ENCODE measurements around the gene CENPU. TPM values are rescaled to one million over a fixed set of nuclear protein-coding genes. Genes with fewer than 3 reads are reported as not detected.
"Not testable (repeated sequence)": the region's sequence is repeated elsewhere in the genome, so short reads cannot be mapped to it uniquely, and the experiment has no call there.

Gene CENPU
- total RNA-seq, 4 donors from 2014 or later, result 0.34 to 1.3 (median 0.74) TPM

DNA sequence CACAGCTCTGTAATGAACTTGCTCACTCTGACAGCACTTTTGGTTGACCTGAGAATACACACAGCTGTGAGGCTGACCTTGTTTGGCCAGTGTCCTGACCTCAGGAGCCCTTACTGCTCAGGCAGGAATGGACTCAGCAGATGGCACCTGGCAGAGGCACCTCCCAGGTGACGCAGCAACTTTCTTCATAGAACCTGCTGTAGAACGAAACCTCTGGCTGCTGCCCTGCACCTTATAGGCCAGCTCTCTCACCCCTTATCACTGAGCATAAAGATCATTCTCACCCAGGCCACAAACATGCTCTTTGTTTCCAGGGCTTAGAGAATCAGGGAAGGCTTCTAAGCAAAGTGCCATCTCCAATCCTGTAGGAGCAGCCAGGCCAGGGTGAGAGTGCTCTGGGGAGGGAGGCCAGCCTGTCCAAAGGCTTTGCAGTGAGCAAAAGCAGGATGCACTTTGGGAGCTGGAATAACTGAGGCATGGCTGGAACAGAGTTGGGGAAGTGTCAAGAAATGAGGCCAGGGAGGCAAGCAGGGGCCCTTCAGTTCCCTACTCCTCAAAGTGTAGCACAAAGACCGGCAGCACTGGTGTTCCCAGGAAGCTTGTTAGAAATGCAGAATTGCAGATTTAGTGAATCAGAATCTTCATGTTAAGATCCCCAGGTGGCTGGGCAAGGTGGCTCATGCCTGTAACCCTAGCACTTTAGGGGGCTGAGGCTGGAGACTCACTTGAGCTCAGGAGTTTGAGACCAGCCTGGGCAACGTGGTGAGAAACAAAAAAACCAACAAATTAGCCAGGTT lies 13.3 kb upstream of the CENPU start:
- H3K27ac ChIP-seq (replicated peaks in 1 of 4), result peak overlapping the region; percentile 75 to 80 (median 78)
- TF ChIP-seq POLR2AphosphoS5 (IDR thresholded peaks at IDR 0.05), result no peak
- no peak for TF ChIP-seq CTCF (IDR thresholded peaks at IDR 0.05)
- TF ChIP-seq POLR2A (IDR thresholded peaks at IDR 0.05; ENCODE audit: low read depth), result no peak
- TF ChIP-seq EP300 (IDR thresholded peaks at IDR 0.05), result no peak
- no peaks in the 10 kb centered on the region for H3K9me3 ChIP-seq
- peak overlapping the region in 1 of 4 donors; percentile 30 for H3K4me3 ChIP-seq
- peaks cover 19 to 45% (median 30%) of the 10 kb centered on the region in 4 donors for H3K4me1 ChIP-seq
- no peaks in the 10 kb centered on the region for H3K27me3 ChIP-seq
- no peaks in the 10 kb centered on the region for H3K36me3 ChIP-seq
- DNase-seq (ENCODE audit: extremely low spot score), result no peak
- intact Hi-C loops (cut with DNase I), result loop anchor here (2.0 to 10.0 kb wide), 2 partner anchors 236 to 348 kb away; no protein-coding TSS in a partner anchor
- 90% methylated on average over 4 of the region's 4 CpGs for WGBS

GRCh38 chr4:184745831-184746795 lies 12.2 kb upstream of the CENPU start:
- DNase-seq (ENCODE audit: extremely low spot score), result no peak
- Histone ChIP-seq H3K4me1 (peaks cover 19 to 36% (median 30%) of the 10 kb centered on the region in 4 donors), H3K27ac (replicated peaks in 1 of 4) (peak overlapping the region; percentile 75 to 80 (median 78)), H3K36me3 (no peaks in the 10 kb centered on the region), H3K9me3 (no peaks in the 10 kb centered on the region), H3K4me3 (peak overlapping the region in 3 of 4 donors; percentile 28 to 32 (median 30)), H3K27me3 (no peaks in the 10 kb centered on the region)
- WGBS, result 5% methylated on average over 10 of the region's 10 CpGs
- no peak for TF ChIP-seq EP300 (IDR thresholded peaks at IDR 0.05)
- no peak for TF ChIP-seq POLR2A (IDR thresholded peaks at IDR 0.05; ENCODE audit: low read depth)
- peak; percentile 81 to 83 (median 83) for TF ChIP-seq CTCF (IDR thresholded peaks at IDR 0.05)
- peak; percentile 67 to 79 for TF ChIP-seq POLR2AphosphoS5 (IDR thresholded peaks at IDR 0.05)
- intact Hi-C loops (cut with DNase I), result loop anchor here (2.0 to 10.0 kb wide), 2 partner anchors 237 to 349 kb away; no protein-coding TSS in a partner anchor

GRCh38 chr4:184744236-184744635 lies 10.3 kb upstream of the CENPU start:
- H3K4me3 ChIP-seq, result no peak overlapping the region
- no peak for DNase-seq (ENCODE audit: extremely low spot score)
- no peak for TF ChIP-seq EP300 (IDR thresholded peaks at IDR 0.05)
- TF ChIP-seq POLR2AphosphoS5 (IDR thresholded peaks at IDR 0.05), result no peak
- no peak for TF ChIP-seq POLR2A (IDR thresholded peaks at IDR 0.05; ENCODE audit: low read depth)
- TF ChIP-seq CTCF (IDR thresholded peaks at IDR 0.05), result no peak
- H3K4me1 ChIP-seq, result peaks cover 19 to 30% (median 29%) of the 10 kb centered on the region in 4 donors
- H3K27me3 ChIP-seq, result no peaks in the 10 kb centered on the region
- H3K27ac ChIP-seq (replicated peaks in 1 of 4), result no peak overlapping the region
- no peaks in the 10 kb centered on the region for H3K9me3 ChIP-seq
- no peaks in the 10 kb centered on the region for H3K36me3 ChIP-seq
- 94% methylated on average over 5 of the region's 10 CpGs for WGBS
- intact Hi-C loops (cut with DNase I), result loop anchor here (10.0 kb wide), 1 partner anchor 351 kb away; no protein-coding TSS in a partner anchor

- TF ChIP-seq EP300 (IDR thresholded peaks at IDR 0.05), result no peak
- TF ChIP-seq POLR2AphosphoS5 (IDR thresholded peaks at IDR 0.05), result no peak
- TF ChIP-seq CTCF (IDR thresholded peaks at IDR 0.05), result no peak
- no peak for TF ChIP-seq POLR2A (IDR thresholded peaks at IDR 0.05; ENCODE audit: low read depth)
- H3K27me3 ChIP-seq, result no peaks in the 10 kb centered on the region
- no peak for DNase-seq (ENCODE audit: extremely low spot score)
- intact Hi-C loops (cut with DNase I), result loop anchor here (2.0 to 10.0 kb wide), 2 partner anchors 83 to 351 kb away; no protein-coding TSS in a partner anchor
- H3K4me3 ChIP-seq, result no peak overlapping the region
- 96% methylated on average over 4 of the region's 4 CpGs for WGBS
- H3K4me1 ChIP-seq, result peaks cover 19 to 30% (median 28%) of the 10 kb centered on the region in 4 donors
- no peaks in the 10 kb centered on the region for H3K36me3 ChIP-seq
- H3K9me3 ChIP-seq, result no peaks in the 10 kb centered on the region
- no peak overlapping the region for H3K27ac ChIP-seq (replicated peaks in 1 of 4)
Observed at GRCh38 chr4:184743650-184744049, 9.8 kb upstream of the CENPU start.

DNA sequence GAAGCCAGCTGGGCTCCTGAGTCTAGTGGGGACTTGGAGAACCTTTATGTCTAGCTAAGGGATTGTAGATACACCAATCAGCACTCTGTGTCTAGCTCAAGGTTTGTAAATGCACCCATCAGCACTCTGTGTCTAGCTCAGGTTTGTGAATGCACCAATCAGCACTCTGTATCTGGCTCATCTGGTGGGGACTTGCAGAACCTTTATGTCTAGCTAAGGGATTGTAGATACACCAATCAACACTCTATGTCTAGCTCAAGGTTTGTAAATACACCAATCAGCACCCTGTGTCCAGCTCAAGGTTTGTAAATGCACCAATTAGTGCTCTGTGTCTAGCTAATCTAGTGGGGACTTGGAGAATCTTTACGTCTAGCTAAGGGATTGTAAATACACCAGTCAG lies 7.8 kb upstream of the CENPU start:
- WGBS, result 82% methylated on average over 1 of the region's 1 CpG
- not testable (repeated sequence) for H3K4me3 ChIP-seq; H3K27ac ChIP-seq (replicated peaks in 1 of 4); H3K36me3 ChIP-seq; H3K27me3 ChIP-seq; H3K9me3 ChIP-seq; DNase-seq (ENCODE audit: extremely low spot score)
- intact Hi-C loops (cut with DNase I), result loop anchor here (2.0 to 10.0 kb wide), 2 partner anchors 85 to 353 kb away; no protein-coding TSS in a partner anchor
- peaks cover 7 to 12% (median 11%) of the 10 kb centered on the region in 4 donors for H3K4me1 ChIP-seq

All from esophagus muscularis mucosa (tissue), 4 donors.